Spleen (tissue), 7 donors: ENCODE data around the gene OPCML.

ENCODE experiments used
- CTCF ChIP-seq, 11 experiments: fragments of 200-600 bp in 7 of 11; fragments of 450-650 bp in 4 of 11; sonication (generic) in 4 of 11; IDR thresholded peaks in 8 of 11; conservative IDR thresholded peaks in 3 of 11; 1 replicate in 7 of 11; 2 replicates in 4 of 11; pipeline versions ENCODE4 v1.4.0 to v1.8.0; 2016 to 2021; ENCODE audit warnings: antibody characterized with exemption in 11 of 11, inconsistent platforms in 4 of 11, mild to moderate bottlenecking in 1 of 11
- POLR2A ChIP-seq, 3 donors: fragments of 450-650 bp; IDR thresholded peaks; one replicate each; pipeline ENCODE4 v1.5.1; 2017; ENCODE audit warnings: antibody characterized with exemption in 3 of 3, mild to moderate bottlenecking in 1 of 3
- POLR2AphosphoS5 ChIP-seq, 3 donors: sonication (generic); formaldehyde crosslinking; IDR thresholded peaks; one replicate each; pipeline ENCODE4 v1.5.1; 2017; ENCODE audit warnings: antibody characterized with exemption in 3 of 3
- donor health status: DM: no; HTN: no; CAD: no; lungs with moderate emphysema.
- donor health status: DM: no; HTN: no; CAD: no.
- donor health status: DM: no; HTN: no; CAD: no.

DNA sequence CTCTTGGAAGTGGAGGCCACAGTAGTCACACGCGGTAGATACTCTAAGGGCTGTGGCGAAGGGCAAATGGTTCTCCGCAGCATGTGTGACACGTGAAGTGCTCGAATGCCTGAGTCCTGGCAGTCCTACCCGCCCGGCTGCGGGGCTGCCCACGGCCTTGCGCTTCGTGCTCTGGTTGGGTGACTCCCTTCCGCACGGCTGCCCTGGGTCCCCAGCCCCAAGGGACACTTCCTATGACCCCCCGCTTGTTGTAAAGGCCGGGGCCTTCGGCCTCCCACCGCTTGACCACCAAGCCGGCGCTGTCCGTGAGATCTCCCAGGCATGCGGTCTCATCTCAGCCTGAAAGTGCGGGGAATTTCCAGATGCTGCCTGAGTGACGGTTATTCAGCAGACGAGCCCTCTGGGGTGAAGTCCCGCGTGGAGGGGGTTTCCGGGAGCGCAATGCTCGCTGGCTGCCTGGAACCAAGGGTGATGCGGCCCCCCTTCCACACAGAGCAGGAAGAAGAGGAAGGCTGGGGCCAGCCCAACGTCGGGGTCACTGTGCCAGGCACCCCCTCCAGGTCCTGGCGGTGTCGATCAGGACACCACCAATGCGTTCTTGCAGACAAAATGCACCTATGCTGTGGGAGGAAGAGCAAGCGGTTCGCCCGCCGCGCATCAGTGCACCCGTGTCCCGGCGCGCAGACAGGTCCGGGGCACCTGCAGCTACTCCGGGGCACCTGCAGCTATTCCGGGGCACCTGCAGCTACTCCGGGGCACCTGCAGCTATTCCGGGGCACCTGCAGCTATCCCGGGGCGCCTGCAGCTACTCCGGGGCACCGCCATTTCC, 171.2 kb downstream of the OPCML start:
- TF ChIP-seq CTCF (IDR thresholded peaks at IDR 0.05 in 8 of 11, conservative IDR thresholded peaks at IDR 0.05 in 3 of 11) (no peak), POLR2AphosphoS5 (IDR thresholded peaks at IDR 0.05) (no peak), POLR2A (IDR thresholded peaks at IDR 0.05) (no peak)
